Measurements from ENCODE around the gene DPP10.

DNA sequence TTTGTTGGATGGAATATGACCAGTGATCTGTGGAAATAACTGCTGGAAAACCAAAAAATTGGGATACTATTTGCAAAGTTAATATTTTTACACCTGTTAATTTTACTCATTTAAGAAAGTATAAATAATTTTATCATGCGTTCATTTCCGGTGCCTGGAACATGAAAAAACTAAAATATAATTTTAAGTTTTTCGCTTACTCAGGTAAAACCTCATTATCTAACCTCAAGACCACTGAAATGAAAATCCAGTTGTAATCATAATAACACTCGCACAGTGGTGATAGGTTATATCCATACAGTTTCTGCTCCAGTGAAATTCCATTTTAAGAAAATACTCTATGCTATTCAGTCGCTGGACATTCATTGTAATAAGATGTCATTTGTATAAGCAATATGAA lies 517.9 kb downstream of the DPP10 start:
- TF ChIP-seq, protein P1, sequence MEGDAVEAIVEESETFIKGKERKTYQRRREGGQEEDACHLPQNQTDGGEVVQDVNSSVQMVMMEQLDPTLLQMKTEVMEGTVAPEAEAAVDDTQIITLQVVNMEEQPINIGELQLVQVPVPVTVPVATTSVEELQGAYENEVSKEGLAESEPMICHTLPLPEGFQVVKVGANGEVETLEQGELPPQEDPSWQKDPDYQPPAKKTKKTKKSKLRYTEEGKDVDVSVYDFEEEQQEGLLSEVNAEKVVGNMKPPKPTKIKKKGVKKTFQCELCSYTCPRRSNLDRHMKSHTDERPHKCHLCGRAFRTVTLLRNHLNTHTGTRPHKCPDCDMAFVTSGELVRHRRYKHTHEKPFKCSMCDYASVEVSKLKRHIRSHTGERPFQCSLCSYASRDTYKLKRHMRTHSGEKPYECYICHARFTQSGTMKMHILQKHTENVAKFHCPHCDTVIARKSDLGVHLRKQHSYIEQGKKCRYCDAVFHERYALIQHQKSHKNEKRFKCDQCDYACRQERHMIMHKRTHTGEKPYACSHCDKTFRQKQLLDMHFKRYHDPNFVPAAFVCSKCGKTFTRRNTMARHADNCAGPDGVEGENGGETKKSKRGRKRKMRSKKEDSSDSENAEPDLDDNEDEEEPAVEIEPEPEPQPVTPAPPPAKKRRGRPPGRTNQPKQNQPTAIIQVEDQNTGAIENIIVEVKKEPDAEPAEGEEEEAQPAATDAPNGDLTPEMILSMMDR (IDR thresholded peaks at IDR 0.05): no peak
- no peak for TF ChIP-seq POLR2A (IDR thresholded peaks at IDR 0.05)

All from body of pancreas (tissue), 4 donors.